HG03097 (cell line): ENCODE results near the gene MAOB.
"Not testable (repeated sequence)": the region's sequence is repeated elsewhere in the genome, so short reads cannot be mapped to it uniquely, and the experiment has no call there.

Source experiments
- ATAC-seq: cut with Tn5 transposase; IDR thresholded peaks from one replicate; pipeline ENCODE4 v1.9.1; 2021; ENCODE audit not compliant: unreplicated experiment, low FRiP score

The MAOB gene

DNA sequence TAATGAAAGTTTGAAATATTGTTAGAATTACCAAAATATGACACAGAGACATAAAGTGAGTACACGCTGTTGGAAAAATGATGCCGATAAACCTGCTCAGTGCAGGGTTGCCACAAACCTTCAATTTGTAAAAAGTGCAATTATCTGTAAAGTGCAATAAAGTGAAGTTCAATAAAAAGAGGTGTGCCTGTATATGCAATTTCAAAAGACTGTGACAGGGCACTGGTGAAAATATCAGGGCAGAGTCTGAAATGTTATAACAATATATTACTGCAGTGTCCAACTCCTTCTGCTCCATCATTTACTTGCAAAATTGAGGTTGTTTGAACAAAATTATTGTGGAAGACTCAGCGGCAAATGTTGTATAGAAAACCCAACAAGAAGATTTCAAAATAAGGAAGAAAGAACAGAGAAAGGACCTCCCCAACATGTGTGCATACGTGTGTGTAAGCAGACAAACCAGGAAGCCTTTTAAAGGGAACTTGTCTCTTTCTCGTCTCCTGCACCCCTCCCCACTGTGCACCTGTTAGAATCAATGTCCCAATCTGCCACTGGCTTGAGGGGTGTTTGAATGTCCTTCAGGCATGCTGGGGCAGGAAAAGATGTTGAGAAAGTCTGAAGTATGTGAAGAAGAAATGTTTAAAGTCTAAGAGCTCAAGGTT, 96.2 kb downstream of the MAOB start:
- ATAC-seq, result no peak

DNA sequence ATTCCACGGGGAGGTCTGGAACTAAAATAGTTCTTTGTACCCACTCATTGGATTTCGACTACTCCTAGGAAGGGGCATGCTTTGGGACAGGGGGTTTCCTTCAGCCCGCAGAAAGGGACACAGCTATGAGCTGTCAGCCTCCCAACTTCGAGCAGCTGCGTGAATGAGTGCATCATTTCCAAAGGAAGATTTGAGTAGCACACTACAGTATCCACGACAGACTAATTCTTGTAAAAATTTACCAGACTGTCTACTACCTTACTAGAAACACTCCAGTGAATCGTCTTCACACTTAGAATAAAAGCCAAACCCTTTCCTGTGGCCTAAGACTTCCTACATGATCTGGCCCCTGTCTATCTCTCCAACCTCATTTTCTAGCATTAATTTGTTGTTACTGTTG, 124.2 kb downstream of the MAOB start:
- ATAC-seq, result no peak

DNA sequence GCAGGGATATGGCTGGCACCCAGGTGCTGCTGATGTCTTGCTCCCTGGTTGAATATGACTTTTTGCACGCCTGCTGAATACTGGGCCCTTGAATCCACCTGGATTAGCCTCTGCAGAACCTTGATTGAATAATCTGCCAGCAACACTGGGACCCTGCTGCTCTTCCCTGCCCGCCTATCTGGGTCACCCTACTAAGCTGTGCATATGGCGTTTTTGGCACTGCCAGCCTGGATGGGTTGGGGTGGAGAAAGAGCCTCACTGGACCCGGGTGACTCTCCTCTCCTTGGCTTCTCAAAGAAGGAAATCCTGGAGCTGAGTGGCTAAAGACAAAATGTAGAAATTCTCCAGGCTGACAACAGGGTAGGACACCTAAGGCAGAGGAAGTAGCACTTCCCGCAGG, 126.2 kb downstream of the MAOB start:
- ATAC-seq, result no peak

DNA sequence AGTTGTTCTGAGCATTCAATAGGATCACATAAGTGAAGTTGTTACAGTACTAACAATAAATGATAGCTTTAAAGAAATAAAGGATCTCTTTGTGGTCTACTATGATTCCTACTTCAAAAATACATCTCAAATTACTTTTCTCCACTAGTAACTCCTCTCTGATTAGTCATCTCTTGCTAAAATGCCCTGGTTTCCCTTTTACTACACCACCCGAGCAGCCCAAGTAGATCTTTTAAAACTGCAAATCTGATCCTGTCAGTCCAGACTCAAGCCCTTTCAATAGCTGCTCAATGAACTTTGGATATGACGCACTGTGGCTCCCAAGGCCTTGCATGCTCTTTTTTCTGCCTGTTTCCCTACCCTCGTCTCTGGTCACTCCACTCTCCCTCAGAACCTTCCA, 128.6 kb downstream of the MAOB start:
- ATAC-seq, result no peak

DNA sequence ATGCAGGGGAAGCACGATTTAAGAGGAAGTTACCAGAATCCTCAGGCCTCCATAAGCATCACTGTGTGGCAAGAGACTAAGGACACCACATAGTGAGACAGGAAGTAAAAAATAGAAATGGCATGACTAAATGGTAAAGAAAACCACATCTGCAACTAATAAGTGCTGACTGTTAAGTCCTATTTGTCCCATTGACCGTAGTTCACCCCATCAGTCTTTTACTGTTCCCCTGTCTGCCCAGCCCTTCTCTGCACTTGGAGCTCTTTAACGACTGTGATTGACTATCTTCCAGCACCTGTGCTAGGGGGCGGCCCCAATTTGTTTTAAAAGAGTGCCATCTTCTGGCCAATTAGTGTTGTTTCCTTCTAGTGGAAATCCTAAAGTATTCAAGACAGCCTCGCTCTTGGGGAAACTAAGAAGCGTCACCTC, 132.0 kb downstream of the MAOB start:
- ATAC-seq, result peak; percentile 73

DNA sequence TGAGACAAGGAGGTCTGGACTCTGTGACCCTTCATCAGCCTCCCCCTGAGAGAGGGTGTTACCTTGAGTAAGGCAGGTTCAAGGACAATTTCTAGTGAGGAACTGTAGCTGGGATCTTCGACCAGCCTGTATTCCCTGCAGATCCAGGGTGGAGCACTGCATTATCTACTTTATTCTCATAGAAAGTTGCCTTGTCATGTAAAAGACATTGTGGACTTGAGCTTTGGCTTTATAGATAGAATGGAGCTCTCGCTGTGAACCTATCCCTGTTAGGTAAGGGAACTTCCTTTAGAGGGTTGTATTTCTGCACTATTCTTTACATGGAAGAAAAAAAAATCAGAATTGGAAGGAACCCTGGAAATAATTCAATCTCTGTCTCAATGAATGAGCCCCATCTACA, 134.8 kb downstream of the MAOB start:
- ATAC-seq, result no peak

DNA sequence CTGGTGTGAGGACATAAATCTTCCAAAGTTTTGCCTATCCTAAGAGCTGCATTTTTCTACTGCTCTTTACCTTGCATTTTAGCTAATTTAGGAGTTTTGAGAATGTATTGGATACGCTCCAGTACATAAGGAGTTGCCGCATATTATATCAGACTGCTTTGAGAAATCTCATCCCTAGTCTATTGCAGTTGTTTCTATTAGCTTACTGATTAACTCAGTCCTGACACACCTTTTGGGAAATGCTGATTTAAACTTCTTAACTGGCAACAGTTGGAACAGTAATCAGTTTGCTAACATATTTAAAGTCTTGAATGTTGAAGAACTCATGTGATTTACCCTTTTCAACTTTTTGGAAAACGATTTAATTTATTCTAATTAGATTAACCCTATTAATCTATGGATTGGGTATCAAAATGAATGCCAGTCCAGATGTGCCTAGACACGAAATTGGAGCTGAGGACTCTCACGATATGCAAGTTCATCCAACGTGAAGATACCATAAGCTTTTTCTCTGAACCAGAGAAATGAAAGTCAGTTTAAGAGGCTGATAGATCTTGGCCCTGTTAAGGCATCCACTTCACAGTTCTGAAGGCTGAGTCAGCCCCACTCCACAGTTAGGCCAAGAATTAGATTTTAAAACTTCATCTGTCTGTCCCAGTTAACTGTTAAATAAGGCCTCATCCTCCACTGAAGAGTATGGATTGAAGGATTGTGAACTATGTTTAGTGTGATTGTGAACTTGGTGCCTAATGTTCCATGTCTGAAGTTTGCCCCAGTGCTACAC, 136.1 kb downstream of the MAOB start:
- ATAC-seq, result no peak

DNA sequence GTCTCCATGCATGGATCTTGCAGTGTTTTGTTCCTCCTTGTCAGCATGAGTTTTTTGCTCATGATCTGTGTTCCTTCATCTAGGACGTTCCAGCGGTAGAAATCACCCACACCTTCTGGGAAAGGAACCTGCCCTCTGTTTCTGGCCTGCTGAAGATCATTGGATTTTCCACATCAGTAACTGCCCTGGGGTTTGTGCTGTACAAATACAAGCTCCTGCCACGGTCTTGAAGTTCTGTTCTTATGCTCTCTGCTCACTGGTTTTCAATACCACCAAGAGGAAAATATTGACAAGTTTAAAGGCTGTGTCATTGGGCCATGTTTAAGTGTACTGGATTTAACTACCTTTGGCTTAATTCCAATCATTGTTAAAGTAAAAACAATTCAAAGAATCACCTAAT, 138.0 kb downstream of the MAOB start:
- no peak for ATAC-seq

DNA sequence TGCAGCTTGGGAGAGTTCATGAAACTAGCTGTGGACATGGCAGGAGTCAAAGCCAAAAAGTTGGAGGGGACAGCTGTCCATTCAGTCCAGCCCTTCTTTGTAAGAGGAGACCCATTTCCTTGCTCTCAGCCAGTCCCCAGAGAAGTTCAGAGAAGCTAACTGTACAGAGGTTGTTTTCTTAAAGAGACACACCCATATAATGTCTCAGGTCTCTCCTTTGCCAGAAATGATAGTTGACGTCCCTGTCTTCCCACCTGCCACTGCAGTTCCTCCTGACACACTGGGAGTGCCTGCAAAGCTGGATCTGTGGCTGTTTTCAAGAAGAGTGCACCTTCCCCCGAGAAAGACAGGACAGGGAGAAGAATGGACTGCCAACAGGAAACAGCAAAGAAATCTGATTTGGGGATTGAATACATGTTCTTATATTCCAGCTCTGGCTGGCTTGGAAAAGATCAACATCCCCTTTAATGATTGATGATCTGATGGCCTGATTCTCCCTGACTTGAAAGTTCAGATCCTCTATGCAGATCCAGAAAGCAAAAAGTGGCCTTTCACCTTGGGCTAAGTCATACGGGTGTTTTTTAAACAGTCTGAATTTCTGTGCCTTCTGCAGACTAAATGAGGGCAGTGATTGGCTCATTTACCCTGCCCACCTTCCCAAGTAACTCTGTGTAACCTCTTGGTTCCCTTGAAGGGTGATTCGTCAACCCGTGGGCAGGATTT, 139.0 kb downstream of the MAOB start:
- no peak for ATAC-seq

DNA sequence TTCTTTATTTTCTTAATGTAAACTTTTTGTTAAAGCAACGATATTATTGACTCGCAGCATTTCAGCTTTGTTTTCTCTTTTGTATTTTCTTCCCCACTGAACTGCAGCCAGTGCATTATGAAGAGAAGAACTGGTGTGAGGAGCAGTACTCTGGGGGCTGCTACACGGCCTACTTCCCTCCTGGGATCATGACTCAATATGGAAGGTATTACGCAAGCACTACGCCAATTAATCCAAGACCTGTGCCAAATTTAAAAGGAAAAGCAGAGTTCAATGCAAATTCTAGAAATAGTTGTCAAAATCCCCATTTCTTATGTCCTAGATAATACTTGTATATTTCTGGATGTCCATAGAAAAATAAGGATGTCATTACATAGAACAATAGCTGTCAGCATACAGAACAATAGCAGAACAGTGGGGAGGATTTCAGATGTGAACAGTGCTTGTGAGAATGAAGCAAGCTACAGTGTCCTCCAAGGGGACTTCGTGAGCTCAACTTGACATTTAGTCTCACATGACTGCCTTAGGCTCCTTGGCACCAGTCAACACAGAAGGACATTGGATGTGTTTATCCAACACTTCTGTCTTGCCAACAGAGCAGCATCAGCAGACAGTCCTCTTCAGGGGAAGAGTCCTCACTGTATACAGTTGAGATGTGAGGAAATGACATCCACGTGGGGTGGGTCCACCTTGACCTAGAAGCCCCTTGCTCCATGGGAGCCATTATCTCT, 140.2 kb downstream of the MAOB start:
- no peak for ATAC-seq

DNA sequence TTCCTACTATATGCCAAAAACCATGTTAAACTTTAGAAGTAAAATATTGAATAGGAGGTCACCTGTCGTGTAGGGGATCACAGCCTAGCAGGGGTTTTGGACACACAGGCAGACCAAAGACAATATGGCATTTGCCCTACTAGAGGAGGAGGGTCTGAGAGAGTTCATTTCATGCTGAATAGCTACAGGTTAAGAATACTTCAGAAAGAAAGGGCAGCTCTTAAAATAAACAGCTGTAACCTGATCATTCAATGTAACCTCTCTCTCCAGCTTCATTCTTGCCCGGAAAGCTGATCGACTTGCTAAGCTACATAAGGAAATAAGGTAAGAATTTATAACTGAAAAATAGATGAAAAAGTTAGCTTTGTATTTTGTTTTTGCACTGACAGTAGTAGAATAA, 146.3 kb downstream of the MAOB start:
- no peak for ATAC-seq

DNA sequence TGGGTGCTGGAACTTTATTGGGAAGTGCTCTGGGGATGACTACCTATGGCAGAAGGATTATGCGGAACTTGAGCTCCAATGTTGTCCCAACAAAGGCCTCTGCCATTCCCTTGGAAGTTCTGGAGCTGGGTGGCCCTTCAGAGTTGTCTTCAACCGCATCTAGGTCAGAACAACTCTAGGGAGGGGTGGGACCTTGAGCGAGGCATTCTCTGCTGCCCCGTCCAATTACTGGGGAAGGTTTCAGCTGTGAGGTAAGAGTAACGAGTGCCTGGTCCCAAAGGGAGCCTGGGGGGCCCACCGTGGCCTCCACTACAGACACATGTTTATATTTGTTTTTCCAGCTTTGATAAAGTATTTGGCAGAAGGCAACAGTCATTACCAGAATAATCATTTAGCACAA, 146.7 kb downstream of the MAOB start:
- no peak for ATAC-seq

DNA sequence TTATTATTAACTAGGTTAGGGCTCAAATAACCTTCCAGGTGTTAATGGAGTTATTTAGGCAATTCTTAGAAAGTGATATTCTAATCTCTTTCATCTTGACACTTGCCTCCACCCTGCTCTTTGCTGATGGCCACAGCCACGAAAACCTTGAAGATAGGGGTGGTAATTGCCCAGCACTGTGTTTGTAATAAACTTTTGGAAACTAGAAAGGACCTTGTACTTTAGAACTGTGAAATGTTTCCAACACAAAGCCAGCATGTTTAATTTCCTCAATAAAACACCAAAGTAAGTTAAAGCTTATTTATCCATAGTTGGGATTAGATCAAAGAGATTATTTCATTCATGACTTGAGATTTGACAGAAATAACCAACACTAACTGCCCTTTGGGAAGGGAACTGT, 147.8 kb downstream of the MAOB start:
- ATAC-seq, result no peak

DNA sequence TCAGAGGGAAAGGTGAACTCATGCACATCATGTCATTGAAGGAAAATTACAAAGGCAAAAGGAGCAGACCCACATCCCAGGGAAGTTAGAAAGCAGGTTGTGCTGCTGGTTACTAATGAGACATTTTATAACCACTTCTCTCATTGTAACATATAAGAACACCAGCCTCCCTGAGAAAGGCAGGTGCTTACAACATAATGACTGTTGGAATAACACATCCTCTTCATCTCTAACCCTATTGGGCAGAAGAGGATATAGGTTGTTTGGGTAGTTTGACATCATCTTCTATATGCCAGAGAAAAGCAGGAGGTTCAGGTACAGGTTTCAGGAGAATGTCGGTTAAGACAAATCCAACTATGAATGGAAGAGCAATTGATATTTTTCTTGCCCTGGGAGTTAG, 148.6 kb downstream of the MAOB start:
- ATAC-seq, result no peak

DNA sequence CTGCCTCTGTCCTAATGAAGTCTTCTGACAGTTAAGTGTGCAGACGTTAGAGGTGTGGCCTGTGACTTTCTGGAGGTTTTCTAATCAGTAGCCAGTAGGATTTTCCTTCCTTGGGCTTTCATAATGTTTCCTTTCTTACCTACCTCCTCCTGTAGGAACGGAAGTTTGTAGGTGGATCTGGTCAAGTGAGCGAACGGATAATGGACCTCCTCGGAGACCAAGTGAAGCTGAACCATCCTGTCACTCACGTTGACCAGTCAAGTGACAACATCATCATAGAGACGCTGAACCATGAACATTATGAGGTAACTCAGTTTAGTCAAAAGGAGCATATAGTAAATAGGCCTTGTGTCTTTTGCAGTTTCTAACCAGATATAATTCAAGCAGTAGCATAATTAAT, 151.2 kb downstream of the MAOB start:
- no peak for ATAC-seq

DNA sequence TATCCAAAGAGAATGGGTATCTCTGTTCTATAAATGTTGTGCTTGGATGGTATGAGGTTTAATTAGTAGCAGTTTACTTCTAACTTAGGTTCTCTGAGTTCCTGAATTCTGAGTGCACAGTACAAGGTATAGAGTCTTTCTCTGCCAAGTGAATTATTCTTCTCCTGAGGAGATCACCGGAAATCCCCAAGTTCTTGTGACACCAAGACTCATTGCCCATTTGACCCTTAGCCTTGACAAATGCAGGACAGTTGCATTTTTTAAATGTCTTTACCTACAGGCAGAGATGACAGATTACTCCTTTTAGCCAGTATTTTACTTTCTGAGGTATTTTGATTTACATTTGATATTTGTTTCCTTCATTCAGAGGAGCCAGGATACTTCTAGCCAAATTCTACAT, 153.3 kb downstream of the MAOB start:
- ATAC-seq, result no peak

DNA sequence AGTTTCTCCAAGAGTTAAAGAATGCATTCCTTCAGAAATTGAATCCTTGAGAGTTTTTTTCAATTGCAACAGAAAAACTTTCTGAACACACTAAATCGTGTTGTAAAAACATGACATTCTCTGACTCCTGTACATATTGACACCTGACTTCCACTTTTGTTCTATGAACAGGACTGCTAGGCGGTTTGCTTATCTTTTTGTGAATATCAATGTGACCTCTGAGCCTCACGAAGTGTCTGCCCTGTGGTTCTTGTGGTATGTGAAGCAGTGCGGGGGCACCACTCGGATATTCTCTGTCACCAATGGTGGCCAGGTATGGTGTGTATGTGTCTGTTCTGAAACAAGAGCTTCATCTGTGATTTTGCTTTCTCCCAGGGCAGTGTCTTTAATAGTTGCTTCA, 154.2 kb downstream of the MAOB start:
- ATAC-seq, result no peak

DNA sequence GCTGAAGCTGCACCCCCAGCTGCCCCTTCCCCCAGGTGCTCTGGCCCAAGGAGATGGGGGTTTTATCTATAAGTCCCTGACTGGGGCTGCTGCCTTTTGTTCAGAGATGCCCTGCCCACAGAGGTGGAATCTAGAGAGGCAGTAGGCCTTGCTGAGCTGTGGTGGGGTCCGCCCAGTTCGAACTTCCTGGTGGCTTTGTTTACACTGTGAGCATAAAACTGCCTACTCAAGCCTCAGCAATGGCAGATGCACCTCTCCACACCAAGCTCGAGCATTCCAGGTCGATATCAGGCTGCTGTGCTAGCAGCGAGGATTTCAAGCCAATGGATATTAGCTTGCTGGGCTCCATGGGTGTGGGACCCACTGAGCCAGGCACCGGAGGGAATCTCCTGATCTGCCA, 155.0 kb downstream of the MAOB start:
- ATAC-seq, result not testable (repeated sequence)

DNA sequence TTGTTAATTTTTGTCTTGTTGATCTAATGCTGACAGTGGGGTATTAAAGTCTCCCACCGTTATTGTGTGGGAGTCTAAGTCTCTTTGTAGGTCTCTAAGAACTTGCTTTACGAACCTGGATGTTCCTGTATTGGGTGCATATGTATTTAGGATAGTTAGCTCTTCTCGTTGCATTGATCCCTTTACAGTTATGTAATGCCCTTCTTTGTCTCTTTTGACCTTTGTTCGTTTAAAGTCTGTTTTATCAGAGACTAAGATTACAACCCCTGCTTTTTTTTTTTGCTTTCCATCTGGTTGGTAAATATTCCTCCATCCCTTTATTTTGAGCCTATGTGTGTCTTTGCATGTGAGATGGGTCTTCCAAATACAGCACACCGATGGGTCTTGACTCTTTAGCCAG, 157.0 kb downstream of the MAOB start:
- not testable (repeated sequence) for ATAC-seq

DNA sequence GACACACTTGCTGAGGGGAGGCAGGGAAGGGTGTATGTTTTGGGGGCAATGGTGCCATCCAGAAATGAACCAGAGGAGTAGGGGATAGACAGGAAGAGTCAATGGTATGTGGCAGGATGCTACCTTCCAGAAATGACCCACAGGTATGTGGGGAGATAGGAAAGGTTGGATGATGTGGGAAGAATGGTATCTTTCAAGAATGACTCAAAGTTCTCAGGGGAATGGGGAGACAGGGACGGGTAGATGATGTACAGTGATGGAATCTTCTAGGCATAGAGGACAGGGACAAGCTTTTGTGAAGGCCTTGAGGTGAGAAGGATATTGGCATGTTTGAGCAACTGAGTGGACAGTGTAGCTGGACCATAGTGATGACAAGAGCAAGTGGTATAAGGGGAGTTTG, 161.3 kb downstream of the MAOB start:
- no peak for ATAC-seq

DNA sequence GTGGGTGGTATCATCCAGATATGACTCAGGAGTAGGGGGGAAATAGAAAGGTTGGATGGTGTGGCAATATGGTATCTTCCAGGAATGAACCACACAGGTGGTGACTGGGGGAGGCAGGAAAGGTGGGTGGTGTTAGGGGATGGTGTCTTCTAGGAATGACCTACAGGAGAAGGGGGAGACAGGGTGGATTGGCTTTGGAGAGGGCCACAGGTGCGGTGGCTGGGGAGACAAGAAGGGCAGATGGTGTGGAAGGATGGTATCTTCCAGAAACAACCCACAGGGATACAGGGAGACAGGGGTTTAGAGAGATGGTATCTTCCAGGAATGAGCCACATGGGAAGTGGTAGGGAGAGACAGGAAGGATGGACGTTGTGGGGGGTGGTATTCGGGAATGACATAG, 162.2 kb downstream of the MAOB start:
- no peak for ATAC-seq
